Esophagus squamous epithelium (tissue), 5 donors: ENCODE data around the gene ZNF14. TPM values are rescaled to one million over a fixed set of nuclear protein-coding genes. Genes with fewer than 3 reads are reported as not detected.
"Not testable (repeated sequence)": the region's sequence is repeated elsewhere in the genome, so short reads cannot be mapped to it uniquely, and the experiment has no call there.

Experiments
- DNase-seq: peaks from one replicate; lab custom pipeline; 2025; lab: John Stamatoyannopoulos, UW
- H3K27ac ChIP-seq, 4 donors: fragments of 200-600 bp; sonication (generic); one replicate each; pipeline ENCODE4 v1.5.1; 2016 to 2019; ENCODE audit warnings: mild to moderate bottlenecking in 1 of 4
- H3K27me3 ChIP-seq, 4 donors: fragments of 200-600 bp; sonication (generic); 1 replicate in 3 of 4; 2 replicates in 1 of 4; pipeline versions ENCODE4 v1.5.1 to v1.6.0; 2017 to 2021; ENCODE audit warnings: antibody characterized with exemption in 1 of 4
- H3K36me3 ChIP-seq, 3 donors: fragments of 200-600 bp; sonication (generic); one replicate each; pipeline ENCODE4 v1.5.1; 2016 to 2019
- H3K4me1 ChIP-seq, 3 donors: fragments of 200-600 bp; sonication (generic); one replicate each; pipeline ENCODE4 v1.5.1; 2017 to 2019
- H3K4me3 ChIP-seq, 4 donors: fragments of 200-600 bp; sonication (generic); 1 replicate in 3 of 4; 2 replicates in 1 of 4; pipeline ENCODE4 v1.5.1; 2016 to 2019; ENCODE audit warnings: mild to moderate bottlenecking in 2 of 4, moderate library complexity in 1 of 4
- H3K9me3 ChIP-seq, 3 donors: fragments of 200-600 bp; sonication (generic); one replicate each; pipeline ENCODE4 v1.5.1; 2016 to 2019
- POLR2A ChIP-seq, 4 donors: fragments of 450-650 bp; IDR thresholded peaks; one replicate each; pipeline ENCODE4 v1.6.1; 2017; ENCODE audit warnings: antibody characterized with exemption in 4 of 4, mild to moderate bottlenecking in 4 of 4, moderate library complexity in 3 of 4
- WGBS, 2 donors: methylation state at CpG; one replicate each; pipeline ENCODE4 v1.1.5; 2018; 5-methylcytosine and 5-hydroxymethylcytosine counted together
- intact Hi-C: fragments of 100-400 bp; cut with DNase I; formaldehyde crosslinking; loops from one replicate; pipeline ENCODE4 v1.15.0; 2022
- total RNA-seq, 4 donors: library from RNA; depleted of rRNA; stranded (reverse); fragments of >200 nt; gene quantifications; one replicate each; pipeline ENCODE4 v1.1.0, GENCODE V29; 2016
- TF ChIP-seq, protein P1 (sequence below), 6 experiments: fragments of 450-650 bp in 4 of 6; fragments of 200-600 bp in 2 of 6; sonication (generic) in 2 of 6; IDR thresholded peaks; one replicate each; pipeline ENCODE4 v1.5.1; 2016 to 2019; ENCODE audit warnings: antibody characterized with exemption in 6 of 6, mild to moderate bottlenecking in 4 of 6, moderate library complexity in 4 of 6
- donor health status: DM: yes; HTN: yes; CAD: no.

ZNF14 gene
- total RNA-seq, 4 donors from 2014 or later = 1.9 to 6.3 (median 2.1) TPM

DNA sequence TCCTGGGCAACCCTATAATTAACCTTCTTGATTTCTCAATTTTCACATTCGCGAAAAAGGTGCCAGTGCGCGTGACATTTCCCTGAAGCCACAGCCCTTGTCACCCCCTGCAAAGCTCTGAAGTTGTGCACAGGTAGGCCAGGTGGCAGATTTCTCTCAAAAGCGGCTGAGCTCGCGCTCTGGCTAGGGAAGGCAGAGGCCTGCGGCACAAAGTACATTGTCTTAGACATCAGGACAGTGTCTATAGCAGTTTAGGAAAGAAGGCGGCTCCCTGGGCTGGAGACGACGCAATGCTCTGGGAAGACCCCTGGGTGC lies 42.9 kb upstream of the ZNF14 start:
- no peak for TF ChIP-seq POLR2A (IDR thresholded peaks at IDR 0.05)
- TF ChIP-seq, protein P1, sequence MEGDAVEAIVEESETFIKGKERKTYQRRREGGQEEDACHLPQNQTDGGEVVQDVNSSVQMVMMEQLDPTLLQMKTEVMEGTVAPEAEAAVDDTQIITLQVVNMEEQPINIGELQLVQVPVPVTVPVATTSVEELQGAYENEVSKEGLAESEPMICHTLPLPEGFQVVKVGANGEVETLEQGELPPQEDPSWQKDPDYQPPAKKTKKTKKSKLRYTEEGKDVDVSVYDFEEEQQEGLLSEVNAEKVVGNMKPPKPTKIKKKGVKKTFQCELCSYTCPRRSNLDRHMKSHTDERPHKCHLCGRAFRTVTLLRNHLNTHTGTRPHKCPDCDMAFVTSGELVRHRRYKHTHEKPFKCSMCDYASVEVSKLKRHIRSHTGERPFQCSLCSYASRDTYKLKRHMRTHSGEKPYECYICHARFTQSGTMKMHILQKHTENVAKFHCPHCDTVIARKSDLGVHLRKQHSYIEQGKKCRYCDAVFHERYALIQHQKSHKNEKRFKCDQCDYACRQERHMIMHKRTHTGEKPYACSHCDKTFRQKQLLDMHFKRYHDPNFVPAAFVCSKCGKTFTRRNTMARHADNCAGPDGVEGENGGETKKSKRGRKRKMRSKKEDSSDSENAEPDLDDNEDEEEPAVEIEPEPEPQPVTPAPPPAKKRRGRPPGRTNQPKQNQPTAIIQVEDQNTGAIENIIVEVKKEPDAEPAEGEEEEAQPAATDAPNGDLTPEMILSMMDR (IDR thresholded peaks at IDR 0.05) = no peak
- Histone ChIP-seq H3K36me3 (peaks cover 0 to 5% (median 0%) of the 10 kb centered on the region in 3 donors), H3K27me3 (no peaks in the 10 kb centered on the region), H3K4me1 (peaks cover 5 to 25% (median 15%) of the 10 kb centered on the region in 3 donors), H3K27ac (peak overlapping the region; percentile 77 to 91 (median 90)), H3K4me3 (peak overlapping the region; percentile 51 to 83 (median 74)), H3K9me3 (peaks cover 0 to 10% (median 0%) of the 10 kb centered on the region in 3 donors)
- no peak for DNase-seq
- WGBS, 2 donors = 0 to 3% methylated on average over 7 to 9 of the region's 11 CpGs
- intact Hi-C loops = no loop called here

- no peak for DNase-seq
- H3K36me3 ChIP-seq = no peaks in the 10 kb centered on the region
- H3K27ac ChIP-seq = no peak overlapping the region
- H3K9me3 ChIP-seq = peaks cover 0 to 10% (median 0%) of the 10 kb centered on the region in 3 donors
- no peaks in the 10 kb centered on the region for H3K27me3 ChIP-seq
- H3K4me1 ChIP-seq = peaks cover 5 to 25% (median 15%) of the 10 kb centered on the region in 3 donors
- TF ChIP-seq POLR2A (IDR thresholded peaks at IDR 0.05) = no peak
- TF ChIP-seq, protein P1 (IDR thresholded peaks at IDR 0.05) = no peak
- no peak overlapping the region for H3K4me3 ChIP-seq
- 89% methylated on average over 14 of the region's 14 CpGs for WGBS, 2 donors
- intact Hi-C loops = no loop called here
Observed at GRCh38 chr19:19774354-19775033, 41.6 kb upstream of the ZNF14 start.

- 76 to 77% methylated on average over 10 of the region's 10 CpGs for WGBS, 2 donors
- DNase-seq, H3K36me3 ChIP-seq, H3K27ac ChIP-seq, H3K27me3 ChIP-seq, H3K4me3 ChIP-seq, intact Hi-C loops, H3K9me3 ChIP-seq: not testable (repeated sequence)
- peaks cover 5 to 14% (median 6%) of the 10 kb centered on the region in 3 donors for H3K4me1 ChIP-seq
Observed at GRCh38 chr19:19771963-19772362, 39.1 kb upstream of the ZNF14 start.

DNA sequence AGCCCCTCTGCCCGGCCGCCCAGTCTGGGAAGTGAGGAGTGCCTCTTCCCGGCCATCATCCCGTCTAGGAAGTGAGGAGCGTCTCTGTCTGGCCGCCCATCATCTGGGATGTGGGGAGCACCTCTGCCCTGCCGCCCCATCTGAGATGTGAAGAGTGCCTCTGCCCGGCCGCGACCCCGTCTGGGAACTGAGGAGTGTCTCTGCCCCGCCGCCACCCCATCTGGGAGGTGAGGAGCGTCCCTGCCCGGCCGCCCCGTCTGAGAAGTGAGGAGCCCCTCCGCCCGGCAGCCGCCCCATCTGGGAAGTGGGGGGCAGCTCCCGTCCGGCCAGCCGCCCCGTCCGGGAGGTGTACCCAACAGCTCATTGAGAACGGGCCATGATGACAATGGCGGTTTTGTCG lies 37.1 kb upstream of the ZNF14 start:
- H3K9me3 ChIP-seq, H3K27ac ChIP-seq, DNase-seq, H3K36me3 ChIP-seq, H3K4me1 ChIP-seq, intact Hi-C loops, H3K4me3 ChIP-seq, H3K27me3 ChIP-seq: not testable (repeated sequence)
- no CpG with 5 or more reads among the region's 28 CpGs for WGBS, 2 donors

- no peak for DNase-seq
- WGBS, 2 donors = no CpG with 5 or more reads among the region's 4 CpGs
- Histone ChIP-seq H3K9me3 (peaks cover 0 to 27% (median 0%) of the 10 kb centered on the region in 3 donors), H3K27ac (no peak overlapping the region), H3K4me3 (no peak overlapping the region), H3K4me1 (no peaks in the 10 kb centered on the region), H3K36me3 (no peaks in the 10 kb centered on the region), H3K27me3 (no peaks in the 10 kb centered on the region)
- intact Hi-C loops = no loop called here
- TF ChIP-seq POLR2A (IDR thresholded peaks at IDR 0.05) = no peak
- TF ChIP-seq, protein P1 (IDR thresholded peaks at IDR 0.05) = no peak
Observed at GRCh38 chr19:19758164-19758563, 25.3 kb upstream of the ZNF14 start.

DNA sequence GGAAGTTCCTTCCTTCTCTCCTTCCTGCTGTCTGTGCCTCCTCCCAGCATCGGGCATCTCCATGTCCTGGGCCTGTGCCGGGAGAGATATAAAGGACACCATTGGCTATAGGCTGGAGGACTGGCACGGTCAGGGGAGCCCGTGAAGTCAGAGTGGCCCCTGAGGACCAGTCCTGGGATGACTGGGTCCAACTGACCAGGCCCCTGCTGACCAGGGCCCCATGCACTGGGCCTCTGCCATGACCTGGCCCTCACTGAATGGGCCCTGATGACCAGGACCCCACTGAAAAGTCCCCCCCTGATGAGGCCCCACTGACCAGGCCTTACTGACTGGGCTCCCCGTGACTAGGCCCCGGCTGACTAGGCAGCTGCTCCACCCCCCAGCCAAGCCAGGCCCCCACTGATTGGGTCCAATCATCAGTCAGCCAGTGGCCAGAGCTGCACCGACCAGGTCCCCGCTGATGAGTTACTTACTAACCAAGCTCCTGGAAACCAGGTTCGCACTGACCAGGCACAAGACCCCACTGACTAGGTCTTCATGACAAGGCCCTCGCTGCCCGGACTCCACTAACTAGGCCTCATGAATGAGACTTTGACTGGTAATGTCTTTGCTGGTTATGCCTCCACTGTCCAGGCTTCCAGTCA lies 20.0 kb upstream of the ZNF14 start:
- Histone ChIP-seq H3K36me3 (no peaks in the 10 kb centered on the region), H3K9me3 (peaks cover 0 to 55% (median 0%) of the 10 kb centered on the region in 3 donors), H3K27me3 (no peaks in the 10 kb centered on the region), H3K4me1 (no peaks in the 10 kb centered on the region), H3K4me3 (no peak overlapping the region), H3K27ac (no peak overlapping the region)
- intact Hi-C loops = no loop called here
- WGBS, 2 donors = 96% methylated on average over 6 to 7 of the region's 11 CpGs
- no peak for DNase-seq
- TF ChIP-seq, protein P1 (IDR thresholded peaks at IDR 0.05) = no peak
- TF ChIP-seq POLR2A (IDR thresholded peaks at IDR 0.05) = no peak
